NCI-H146 treated with DMSO at 0.1 percent for 48 hours (cell line): ENCODE measurements around the gene ORC4.
A peak's percentile ranks its signal among the peaks of the same experiment; 100 is the strongest.

Experiments used
- DNase-seq: peaks from one replicate; lab custom pipeline; 2025; ENCODE audit not compliant: unreplicated experiment; lab: John Stamatoyannopoulos, UW

Gene ORC4

DNA sequence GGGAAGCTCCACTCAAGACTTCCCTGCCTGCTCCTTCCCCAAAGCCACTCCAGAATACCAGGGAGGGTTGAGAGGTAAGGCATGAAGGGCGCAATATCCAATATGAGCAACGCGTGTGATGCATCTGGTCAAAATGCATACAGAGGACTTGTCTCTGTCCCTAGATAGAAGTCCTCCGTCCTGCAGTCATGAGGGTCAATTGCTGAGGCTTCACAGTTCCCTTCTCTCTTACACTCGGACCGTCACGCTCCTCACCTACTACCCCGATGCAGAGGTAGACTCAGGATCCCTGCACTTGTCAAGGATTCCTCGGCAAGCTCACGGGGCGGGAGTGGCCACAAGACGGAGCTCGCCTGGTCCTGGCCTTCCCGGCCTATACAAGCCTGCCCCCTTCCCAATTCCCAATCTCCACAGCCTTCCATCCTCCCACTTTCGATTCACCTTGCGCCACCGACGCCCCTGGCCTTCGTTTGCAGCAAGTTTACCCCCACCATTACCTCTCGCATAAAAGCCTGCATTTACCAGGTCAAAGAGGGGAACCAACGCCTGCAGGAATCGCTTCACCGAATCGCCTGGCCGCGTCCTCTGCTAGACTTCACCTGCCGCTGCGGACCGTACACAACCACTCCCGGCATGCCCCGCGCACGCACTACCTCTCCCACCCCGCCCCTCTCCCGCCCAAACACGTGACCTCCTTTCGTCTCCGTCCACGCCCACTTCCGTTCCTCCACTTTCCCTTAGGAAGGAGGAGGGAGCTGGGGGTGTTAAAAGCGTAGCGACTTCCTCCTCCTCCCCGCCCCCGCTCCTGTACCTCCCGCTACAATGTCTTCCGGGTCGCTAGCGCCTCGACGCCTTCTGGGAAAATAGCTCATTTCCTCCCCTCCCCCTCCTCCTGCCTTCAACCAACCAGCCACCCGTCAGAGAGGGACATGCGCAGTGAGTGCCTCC, at the start of gene ORC4:
TSS of gene ORC4 (minus strand) at position 627 of the 948 bp plus-strand sequence. CDS start 44,779 bp downstream, outside the sequence.
- peak; percentile 94 for DNase-seq

GRCh38 chr2:148067801-148068200, 47.3 kb upstream of the ORC4 start:
- DNase-seq = peak; percentile 11

- DNase-seq = no peak
These were observed 45.4 kb upstream of the ORC4 start for GRCh38 chr2:148065936-148066335.

DNA sequence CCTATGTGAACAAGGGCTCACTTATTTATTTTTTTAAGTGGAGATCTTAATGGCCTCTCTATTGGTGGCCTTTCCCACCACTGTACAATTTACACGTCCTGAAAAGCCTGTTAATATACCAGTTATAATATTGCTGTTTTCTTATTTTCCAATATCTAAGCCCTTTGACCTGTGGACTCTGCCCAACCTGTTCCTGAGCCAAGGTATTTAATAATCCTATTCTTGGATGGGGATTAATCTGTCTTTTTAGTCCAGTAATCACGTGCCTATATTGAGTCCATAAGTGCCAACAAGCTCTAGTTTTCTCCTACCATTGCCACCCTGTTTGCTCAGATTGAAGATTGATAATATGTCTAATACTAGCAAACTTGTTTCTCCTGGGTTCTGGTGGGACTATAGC, 43.1 kb upstream of the ORC4 start:
- DNase-seq = no peak

- no peak for DNase-seq
These were observed 38.1 kb upstream of the ORC4 start for GRCh38 chr2:148058641-148059040.

DNA sequence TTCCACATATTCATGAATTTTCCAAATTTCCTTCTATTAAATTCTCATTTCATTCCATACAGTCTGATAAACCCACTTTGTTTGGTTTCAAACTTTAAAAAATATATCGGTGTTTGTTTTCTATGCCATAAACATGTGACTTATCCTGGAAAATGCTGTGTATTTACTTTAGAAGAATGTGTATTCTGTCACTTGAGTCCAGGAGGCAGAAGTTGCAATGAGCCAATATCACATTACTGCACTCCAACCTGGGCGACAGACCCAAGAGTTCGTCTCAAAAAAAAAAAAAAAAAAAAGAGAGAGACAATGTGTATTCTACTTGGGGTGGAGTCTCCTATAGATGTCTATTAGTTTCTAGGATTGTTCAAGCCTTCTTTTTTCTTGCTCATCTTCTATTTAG, 32.1 kb upstream of the ORC4 start:
- no peak for DNase-seq

DNA sequence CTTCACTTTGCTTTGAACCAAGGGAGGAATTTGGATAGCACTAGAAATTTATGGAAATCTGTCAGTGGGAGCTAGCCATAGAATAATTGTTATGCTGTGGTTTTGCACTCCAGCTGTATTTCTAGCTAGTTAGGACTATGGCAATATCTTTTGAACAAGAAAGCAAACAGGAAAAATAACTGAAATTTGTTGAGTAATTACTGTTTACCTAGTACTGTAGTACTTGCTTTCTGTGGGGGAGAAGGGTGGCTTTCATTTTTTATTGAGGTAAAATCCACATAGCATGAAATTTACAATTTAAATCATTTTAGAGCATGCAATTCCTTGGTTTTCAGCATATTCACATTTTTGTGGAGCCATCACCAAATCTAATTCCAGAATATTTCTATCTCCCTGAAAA, 28.7 kb upstream of the ORC4 start:
- no peak for DNase-seq

DNA sequence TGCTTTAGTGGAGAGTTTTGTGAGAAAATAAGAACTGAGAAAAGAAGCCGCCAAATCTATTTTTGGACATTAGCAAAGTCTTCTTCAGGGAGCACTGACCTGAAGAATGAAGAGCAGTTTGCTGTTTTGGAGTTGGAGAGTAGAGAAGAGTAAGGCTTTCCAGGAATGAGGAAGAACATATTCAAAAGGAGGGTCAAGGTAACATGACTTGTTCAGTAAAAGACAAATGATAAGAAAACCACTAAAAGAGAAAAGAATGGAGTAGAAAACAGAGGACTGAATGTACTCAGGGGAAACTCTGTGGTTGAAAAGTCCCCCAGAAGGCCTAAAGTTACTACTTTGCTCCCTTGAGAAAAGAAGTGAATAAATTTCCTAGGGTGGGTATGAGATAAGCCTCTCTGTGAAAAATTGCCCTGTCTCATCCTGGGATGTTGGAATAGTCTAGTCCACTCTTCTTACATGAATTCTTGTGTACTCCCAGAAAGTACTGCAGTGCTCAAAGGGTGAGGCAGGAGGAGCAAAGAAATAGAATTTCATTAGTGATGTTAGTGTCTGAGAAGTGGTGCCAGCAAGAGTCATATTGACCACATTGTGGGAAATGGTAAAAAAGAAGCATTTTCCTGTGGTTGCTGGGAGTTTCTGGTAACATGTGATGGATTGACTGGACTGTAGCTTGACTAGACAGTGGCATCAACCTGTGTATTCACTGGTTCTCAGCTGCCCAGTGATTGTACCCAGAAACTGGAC, 28.1 kb upstream of the ORC4 start:
- DNase-seq = no peak

GRCh38 chr2:148046802-148047201, 26.3 kb upstream of the ORC4 start:
- DNase-seq = no peak

DNA sequence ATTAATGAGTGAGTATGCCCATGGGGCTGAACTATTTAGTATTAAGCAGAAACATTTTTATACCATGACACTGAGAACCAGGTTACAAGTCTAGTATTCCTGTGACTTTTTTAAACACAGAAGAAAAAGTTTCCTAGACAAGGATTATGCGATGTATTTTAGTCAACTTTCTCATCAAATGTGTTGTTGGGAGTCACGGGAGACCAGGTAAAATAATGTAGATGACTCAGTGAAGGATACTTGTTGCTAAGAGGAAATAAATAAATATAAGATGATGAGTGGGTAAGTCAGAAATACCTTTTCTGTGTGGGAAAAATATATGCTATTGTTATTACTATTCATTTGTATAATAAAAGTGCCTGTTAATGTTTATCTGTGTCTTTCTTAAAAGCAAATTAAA, 23.8 kb upstream of the ORC4 start:
- DNase-seq = no peak

DNA sequence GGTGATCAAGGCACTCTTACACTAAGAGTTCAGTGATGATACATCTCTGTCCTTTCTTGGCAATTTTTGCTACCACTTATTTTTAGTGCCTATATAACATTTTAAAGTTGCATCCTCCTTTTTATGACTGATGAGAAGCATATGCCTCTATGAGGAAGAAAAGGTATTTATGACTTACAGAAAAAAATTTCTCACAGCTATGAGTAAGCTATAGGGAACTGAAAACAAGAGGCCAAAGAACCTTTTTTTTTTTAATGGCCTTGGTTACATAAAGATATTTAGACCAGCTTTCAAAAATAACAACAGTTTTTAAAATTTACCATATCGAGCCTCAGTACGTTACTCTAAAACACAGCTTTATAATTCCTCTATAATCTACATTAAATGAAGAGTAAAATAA, 21.7 kb upstream of the ORC4 start:
- no peak for DNase-seq

GRCh38 chr2:148039783-148040182, 19.2 kb upstream of the ORC4 start:
- DNase-seq = no peak

DNA sequence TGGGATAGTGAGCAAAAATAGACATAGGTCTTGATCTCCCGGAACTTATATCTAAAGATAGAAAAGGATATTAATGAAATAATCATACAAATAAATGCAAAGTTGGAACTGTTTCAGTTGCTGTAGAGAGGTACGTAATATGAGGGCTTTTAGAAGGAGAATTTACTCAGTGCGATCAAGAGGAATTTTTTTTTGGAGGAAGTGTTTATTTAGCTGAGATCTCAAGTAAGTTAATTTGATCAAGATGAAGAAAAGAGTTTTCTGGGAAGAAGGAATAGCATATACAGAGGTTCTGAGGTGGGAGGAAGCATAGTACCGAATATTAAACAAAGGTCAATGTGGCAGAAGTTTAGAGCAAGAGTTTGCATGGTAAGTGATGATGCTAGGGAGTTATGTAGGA, 11.7 kb upstream of the ORC4 start:
- no peak for DNase-seq

DNA sequence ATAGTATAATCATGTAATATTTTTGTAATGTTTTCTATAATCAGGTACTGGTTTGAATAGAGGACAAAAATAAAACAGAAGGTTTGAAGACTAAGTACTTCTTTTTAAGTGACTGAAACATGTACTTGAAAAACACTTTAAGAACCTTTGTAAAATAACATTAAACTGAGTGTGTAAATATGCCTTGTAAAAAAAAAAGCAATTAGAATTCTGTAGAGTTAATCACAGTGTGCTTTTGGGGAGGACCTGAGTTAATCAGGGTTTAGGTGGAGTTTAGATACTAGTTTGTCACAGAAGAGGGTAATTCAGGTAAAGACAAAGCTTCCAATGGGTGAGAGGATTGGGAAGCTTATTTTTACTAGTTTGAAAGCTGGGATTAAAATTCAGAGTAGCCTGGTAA, 10.6 kb upstream of the ORC4 start:
- no peak for DNase-seq

DNA sequence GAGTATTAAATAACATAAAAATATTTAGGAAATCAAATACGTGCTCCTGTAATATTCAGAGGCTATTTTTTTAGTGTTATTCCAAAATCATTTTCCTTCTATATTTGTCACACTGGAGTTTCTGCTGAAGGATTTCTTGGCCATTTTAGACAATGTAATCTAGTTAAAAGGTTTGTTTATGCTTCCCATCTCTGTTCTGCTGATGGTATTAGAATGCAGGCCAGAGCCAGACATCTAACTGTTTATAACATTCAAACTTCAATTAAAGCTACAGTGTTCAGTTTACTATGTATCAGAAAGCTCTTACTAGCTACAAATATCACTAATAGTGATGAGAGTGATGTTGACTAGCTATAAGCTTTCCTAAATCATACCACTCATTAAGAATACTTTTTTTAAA, 8.2 kb upstream of the ORC4 start:
- no peak for DNase-seq

DNA sequence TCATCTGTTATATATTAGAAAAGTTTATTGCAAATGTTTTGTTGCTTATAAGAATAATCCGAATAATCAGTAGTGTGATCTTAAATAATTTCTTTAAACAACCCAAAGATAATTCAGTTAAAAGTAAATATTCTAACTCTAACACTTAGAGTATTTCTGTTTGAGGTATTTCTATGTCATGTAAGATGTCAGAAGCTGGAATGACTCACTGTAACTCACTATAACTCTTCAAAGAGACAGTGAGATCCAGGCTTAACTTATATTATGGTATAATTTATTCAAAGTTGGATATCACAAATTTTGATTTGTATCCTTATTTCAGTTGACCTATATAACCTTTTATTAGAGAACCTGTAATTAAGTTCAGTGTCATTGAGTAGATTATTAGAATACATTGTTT, 7.3 kb upstream of the ORC4 start:
- no peak for DNase-seq

DNA sequence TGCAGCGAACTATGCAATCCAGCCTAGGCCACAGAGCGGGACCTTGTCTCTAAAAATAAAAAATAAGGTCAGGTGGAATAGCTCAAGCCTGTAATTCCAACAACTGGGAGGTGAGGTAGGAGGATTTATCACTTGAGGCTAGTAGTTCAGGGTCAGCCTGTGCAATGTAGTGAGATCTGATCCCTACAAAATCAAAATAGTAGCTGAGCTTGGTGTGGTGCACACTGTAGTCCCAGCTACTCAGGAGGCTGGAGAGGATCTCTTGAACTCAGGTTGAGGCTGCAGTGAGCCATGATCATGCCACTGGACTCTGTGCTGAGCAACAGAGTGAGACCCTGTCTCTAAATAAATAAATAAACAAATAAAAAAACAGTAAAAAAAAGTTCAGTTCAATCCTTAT, 6.0 kb upstream of the ORC4 start:
- no peak for DNase-seq

- no peak for DNase-seq
These were observed 3.3 kb upstream of the ORC4 start for GRCh38 chr2:148023861-148024260.

DNA sequence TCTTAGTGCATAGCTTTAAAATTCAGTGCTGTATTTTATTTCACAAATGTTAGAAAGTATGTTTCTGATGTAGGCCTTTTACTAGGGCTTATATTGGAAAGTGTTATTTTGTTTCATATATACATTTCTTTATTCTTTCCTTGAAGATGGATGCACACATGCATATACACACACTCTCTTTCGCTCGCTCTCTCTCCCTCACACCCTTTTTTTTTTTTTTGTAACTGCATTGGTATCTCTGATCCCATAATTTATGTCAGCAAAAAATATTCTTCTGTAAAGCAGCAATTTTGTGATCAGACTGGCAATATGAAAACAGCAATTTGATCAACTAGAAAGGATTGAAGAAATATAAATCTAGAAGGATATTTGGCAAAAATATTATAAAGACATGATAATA, 2.3 kb upstream of the ORC4 start:
- no peak for DNase-seq

DNA sequence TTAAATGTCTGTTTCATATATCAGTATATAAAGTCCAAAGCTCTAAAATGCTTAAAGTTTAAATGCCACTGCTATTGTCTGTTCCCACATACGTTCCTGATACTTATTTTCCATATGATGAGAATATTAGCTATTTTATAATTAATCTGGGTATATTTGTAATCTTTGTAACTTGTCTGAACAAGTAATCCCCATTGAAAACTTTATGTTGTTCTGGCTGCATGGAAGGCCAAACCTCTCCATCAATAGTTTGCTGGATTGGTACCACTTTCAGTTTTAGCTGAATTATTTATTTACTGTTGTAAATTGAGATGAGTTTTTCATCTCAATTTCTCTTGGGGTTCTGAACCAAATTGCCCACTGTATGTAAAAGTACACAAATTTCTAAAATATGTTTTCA, 1.8 kb upstream of the ORC4 start:
- DNase-seq = no peak

DNA sequence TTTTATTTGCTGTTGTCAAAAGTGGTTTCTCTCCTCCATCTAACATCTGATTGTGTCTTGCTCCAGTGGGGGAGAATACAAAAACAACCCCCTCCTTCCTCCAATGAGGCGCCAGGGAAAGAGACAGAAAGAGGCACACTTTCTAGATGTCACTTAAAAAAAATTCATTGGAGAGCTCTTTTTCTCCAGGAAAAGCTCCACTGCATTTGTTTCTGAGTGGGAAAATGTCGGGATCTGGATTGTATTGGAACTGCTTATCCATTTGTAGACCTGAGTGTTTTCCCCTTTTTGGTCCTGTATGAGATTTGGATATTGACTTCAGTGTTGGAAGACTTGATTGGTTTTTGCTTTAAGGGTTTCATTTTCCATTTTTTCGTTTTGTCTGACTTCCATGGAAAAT, 1.3 kb upstream of the ORC4 start:
- DNase-seq = peak; percentile 7
